Measurements from ENCODE around the gene CENPB. TPM values are rescaled to one million over a fixed set of nuclear protein-coding genes. Genes with fewer than 3 reads are reported as not detected.

The CENPB gene
- total RNA-seq, 1 donor from 2014 or later = 91.1 TPM

DNA sequence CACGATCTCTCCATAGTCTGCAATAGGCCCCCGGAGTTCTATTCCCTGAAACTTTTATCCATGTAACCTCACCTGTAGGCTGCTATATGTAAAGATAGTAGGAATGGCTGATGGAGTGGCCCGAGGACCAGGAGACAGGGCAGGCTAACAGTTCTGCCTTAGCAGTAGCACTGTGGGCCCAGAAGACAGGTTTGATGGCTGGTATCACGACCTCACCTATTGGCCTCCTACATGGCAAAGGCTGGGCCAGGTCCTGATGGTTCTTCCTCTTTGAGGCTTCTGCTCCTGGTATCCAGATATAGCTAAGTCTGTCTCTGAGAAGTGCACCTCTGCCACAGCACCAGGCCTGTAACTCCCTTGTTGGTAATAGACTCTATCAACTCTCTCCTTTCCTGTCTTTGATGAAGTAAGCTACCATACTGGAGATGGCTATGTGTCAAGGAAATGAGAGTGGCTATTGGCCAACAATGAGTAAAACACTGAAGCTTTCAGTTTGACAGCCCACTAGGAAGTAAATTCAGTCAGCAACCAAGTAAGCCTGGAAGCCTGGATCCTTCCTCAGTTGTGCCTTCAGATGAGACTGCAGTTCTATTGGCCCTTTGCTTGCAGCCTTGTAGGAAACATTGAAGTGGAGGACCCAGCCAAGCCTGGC is 11.0 kb downstream of the CENPB start:
- Mint-ChIP-seq H3K27me3 (ENCODE audit: low read depth) (no peaks in the 10 kb centered on the region), H3K4me3 (ENCODE audit: unreplicated experiment) (no peak overlapping the region), H3K4me1 (ENCODE audit: low read depth) (peaks cover 12% of the 10 kb centered on the region), H3K27ac (ENCODE audit: unreplicated experiment) (no peak overlapping the region), H3K36me3 (ENCODE audit: low read depth) (no peaks in the 10 kb centered on the region), H3K9me3 (ENCODE audit: low read depth) (no peaks in the 10 kb centered on the region)
- DNase-seq (ENCODE audit: low spot score) = no peak
- TF ChIP-seq CTCF (IDR thresholded peaks at IDR 0.05) = no peak

GRCh38 chr20:3771552-3772058 is 14.9 kb downstream of the CENPB start:
- no peak for TF ChIP-seq CTCF (IDR thresholded peaks at IDR 0.05)
- no peak overlapping the region for H3K27ac Mint-ChIP-seq (ENCODE audit: unreplicated experiment)
- DNase-seq (ENCODE audit: low spot score) = peak; percentile 28
- no peaks in the 10 kb centered on the region for H3K36me3 Mint-ChIP-seq (ENCODE audit: low read depth)
- no peak overlapping the region for H3K4me3 Mint-ChIP-seq (ENCODE audit: unreplicated experiment)
- H3K4me1 Mint-ChIP-seq (ENCODE audit: low read depth) = peaks cover 15% of the 10 kb centered on the region
- no peaks in the 10 kb centered on the region for H3K27me3 Mint-ChIP-seq (ENCODE audit: low read depth)
- no peaks in the 10 kb centered on the region for H3K9me3 Mint-ChIP-seq (ENCODE audit: low read depth)

GRCh38 chr20:3768342-3769130 is 18.0 kb downstream of the CENPB start:
- Mint-ChIP-seq H3K4me1 (ENCODE audit: low read depth) (peaks cover 19% of the 10 kb centered on the region), H3K4me3 (ENCODE audit: unreplicated experiment) (peak overlapping the region; percentile 84), H3K9me3 (ENCODE audit: low read depth) (no peaks in the 10 kb centered on the region), H3K27me3 (ENCODE audit: low read depth) (no peaks in the 10 kb centered on the region), H3K27ac (ENCODE audit: unreplicated experiment) (peak overlapping the region; percentile 97), H3K36me3 (ENCODE audit: low read depth) (no peaks in the 10 kb centered on the region)
- no peak for DNase-seq (ENCODE audit: low spot score)
- TF ChIP-seq CTCF (IDR thresholded peaks at IDR 0.05) = peak; percentile 78

- H3K36me3 Mint-ChIP-seq (ENCODE audit: low read depth) = no peaks in the 10 kb centered on the region
- peak within 1 kb of the TSS; percentile 97 for H3K27ac Mint-ChIP-seq (ENCODE audit: unreplicated experiment)
- H3K9me3 Mint-ChIP-seq (ENCODE audit: low read depth) = no peaks in the 10 kb centered on the region
- H3K4me3 Mint-ChIP-seq (ENCODE audit: unreplicated experiment) = peak within 1 kb of the TSS; percentile 84
- no peaks in the 10 kb centered on the region for H3K27me3 Mint-ChIP-seq (ENCODE audit: low read depth)
- H3K4me1 Mint-ChIP-seq (ENCODE audit: low read depth) = peaks cover 19% of the 10 kb centered on the region
- TF ChIP-seq CTCF (IDR thresholded peaks at IDR 0.05) = no peak
- DNase-seq (ENCODE audit: low spot score) = peak; percentile 100
Measured at GRCh38 chr20:3767427-3768341, 18.9 kb downstream of the CENPB start, which contains the start of gene ADISSP. Gene ADISSP, minus strand, starts transcription at chr20:3767753. Its CDS starts 7,653 bp downstream, at chr20:3760100.

DNA sequence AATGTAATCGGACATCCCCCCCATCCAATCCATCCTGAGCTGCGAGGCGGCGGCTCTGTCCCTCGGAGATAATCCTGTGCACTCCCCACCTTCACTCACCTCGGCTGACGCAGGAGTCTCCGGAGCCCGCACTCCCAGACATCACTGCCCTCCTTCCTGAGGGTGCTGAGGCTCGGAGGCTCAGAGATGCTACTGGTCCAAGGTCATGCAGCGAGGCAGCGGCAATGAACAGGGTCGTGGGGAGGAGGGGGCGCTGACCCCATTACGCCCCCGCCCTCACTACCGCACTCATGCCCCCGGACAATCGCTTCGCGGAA is 19.5 kb downstream of the CENPB start:
- Mint-ChIP-seq H3K4me3 (ENCODE audit: unreplicated experiment) (peak overlapping the region; percentile 82), H3K27ac (ENCODE audit: unreplicated experiment) (no peak overlapping the region), H3K27me3 (ENCODE audit: low read depth) (no peaks in the 10 kb centered on the region), H3K4me1 (ENCODE audit: low read depth) (peaks cover 19% of the 10 kb centered on the region), H3K9me3 (ENCODE audit: low read depth) (no peaks in the 10 kb centered on the region), H3K36me3 (ENCODE audit: low read depth) (no peaks in the 10 kb centered on the region)
- DNase-seq (ENCODE audit: low spot score) = no peak
- no peak for TF ChIP-seq CTCF (IDR thresholded peaks at IDR 0.05)
